Measurements from ENCODE around the gene ZNF217.

GRCh38 chr20:53576195-53576580, 17.5 kb downstream of the ZNF217 start:
- no peak for TF ChIP-seq CTCF (IDR thresholded peaks at IDR 0.05)
- TF ChIP-seq POLR2AphosphoS5 (IDR thresholded peaks at IDR 0.05; ENCODE audit: low read depth, low read length): peak; percentile 38; the same call in 1 of the 2 replicates
